Stimulated activated CD8-positive, alpha-beta memory T cell treated with anti-CD3 and anti-CD28 coated beads, Interleukin-15, amount 100 ng/mL, for 4 hours (primary cell): ENCODE data around the gene BATF.

Experiments used
- DNase-seq, 2 donors: peaks; one replicate each; pipeline ENCODE4 v3.0.0-alpha.2; 2020; ENCODE audit warnings: low read depth in 2 of 2

The BATF gene

GRCh38 chr14:75499084-75499875, 23.0 kb upstream of the BATF start:
- no peak for DNase-seq

GRCh38 chr14:75501080-75501479, 21.2 kb upstream of the BATF start:
- no peak for DNase-seq

GRCh38 chr14:75504411-75504810, 17.9 kb upstream of the BATF start:
- DNase-seq, result no peak

GRCh38 chr14:75506930-75507329, 15.3 kb upstream of the BATF start:
- DNase-seq, result no peak

GRCh38 chr14:75510547-75510946, 11.7 kb upstream of the BATF start:
- no peak for DNase-seq

- DNase-seq, result no peak
Observed at GRCh38 chr14:75511201-75511600, 11.1 kb upstream of the BATF start.

GRCh38 chr14:75513911-75514672, 8.2 kb upstream of the BATF start:
- DNase-seq, result no peak

- no peak for DNase-seq
Observed at GRCh38 chr14:75514673-75515628, 7.3 kb upstream of the BATF start.

- DNase-seq, result no peak
Observed at GRCh38 chr14:75515629-75515996, 6.7 kb upstream of the BATF start.

- DNase-seq, result no peak
Observed at GRCh38 chr14:75518625-75519024, 3.6 kb upstream of the BATF start.

GRCh38 chr14:75519394-75519793, 2.9 kb upstream of the BATF start:
- no peak for DNase-seq

- DNase-seq, result no peak
Observed at GRCh38 chr14:75519826-75520728, 2.2 kb upstream of the BATF start.

GRCh38 chr14:75520852-75521251, 1.4 kb upstream of the BATF start:
- no peak for DNase-seq

- DNase-seq, result no peak
Observed at GRCh38 chr14:75521415-75522199, 662 bp upstream of the BATF start.

GRCh38 chr14:75522983-75523318, 682 bp downstream of the BATF start:
- DNase-seq, result no peak

GRCh38 chr14:75523771-75524171, 1.5 kb downstream of the BATF start:
- DNase-seq, result no peak

GRCh38 chr14:75525969-75526368, 3.7 kb downstream of the BATF start:
- DNase-seq, result no peak

GRCh38 chr14:75527449-75528163, 5.3 kb downstream of the BATF start:
- DNase-seq, result no peak

- DNase-seq, result no peak
Observed at GRCh38 chr14:75531256-75531655, 9.0 kb downstream of the BATF start.
